GM19324 (cell line): ENCODE data around the gene ARHGAP22.
A peak's percentile ranks its signal among the peaks of the same experiment; 100 is the strongest.

Source experiments
- ATAC-seq: cut with Tn5 transposase; IDR thresholded peaks from one replicate; pipeline ENCODE4 v1.9.1; 2021; ENCODE audit warnings: mild to moderate bottlenecking, moderate library complexity; ENCODE audit not compliant: unreplicated experiment, low FRiP score

Gene ARHGAP22

DNA sequence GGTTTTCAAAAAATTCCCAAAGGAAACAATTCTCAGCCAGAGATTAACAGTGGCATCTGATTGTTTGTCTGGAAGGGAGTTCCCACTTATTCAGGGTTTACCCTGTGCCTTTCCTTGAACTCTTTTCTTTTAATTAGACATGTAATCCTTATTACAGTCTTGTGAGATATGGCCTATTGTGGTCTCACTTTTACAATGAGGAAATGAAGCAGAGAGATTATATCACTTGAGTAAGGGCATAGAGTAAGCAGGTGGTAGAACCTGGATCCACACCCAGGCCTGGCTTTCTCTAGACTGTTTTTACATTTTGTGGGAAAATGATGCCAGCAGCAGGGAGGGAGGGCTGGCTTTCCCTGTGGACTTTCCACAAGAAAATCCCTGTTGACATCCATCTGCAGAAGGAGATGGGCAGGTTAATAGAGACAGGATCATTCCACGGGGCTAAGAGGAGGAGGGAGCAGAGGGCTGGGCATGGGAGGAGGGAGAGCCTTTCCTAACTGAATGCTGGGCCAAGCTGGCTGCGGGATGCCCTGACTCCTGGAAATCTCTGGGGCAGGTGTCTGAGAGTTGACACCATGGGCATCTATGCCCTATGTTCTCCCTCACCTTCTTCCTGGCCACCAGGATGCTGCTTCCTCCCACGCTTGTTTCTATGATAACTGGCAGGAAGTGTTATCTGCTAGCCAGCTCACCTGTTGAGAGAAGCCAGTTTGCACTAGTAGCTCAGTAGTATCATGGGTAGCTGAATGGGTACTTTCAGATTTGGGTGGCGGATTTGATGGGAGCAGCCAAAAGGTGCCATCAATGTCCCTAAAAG is 28.7 kb upstream of the ARHGAP22 start:
- peak; percentile 28 for ATAC-seq

DNA sequence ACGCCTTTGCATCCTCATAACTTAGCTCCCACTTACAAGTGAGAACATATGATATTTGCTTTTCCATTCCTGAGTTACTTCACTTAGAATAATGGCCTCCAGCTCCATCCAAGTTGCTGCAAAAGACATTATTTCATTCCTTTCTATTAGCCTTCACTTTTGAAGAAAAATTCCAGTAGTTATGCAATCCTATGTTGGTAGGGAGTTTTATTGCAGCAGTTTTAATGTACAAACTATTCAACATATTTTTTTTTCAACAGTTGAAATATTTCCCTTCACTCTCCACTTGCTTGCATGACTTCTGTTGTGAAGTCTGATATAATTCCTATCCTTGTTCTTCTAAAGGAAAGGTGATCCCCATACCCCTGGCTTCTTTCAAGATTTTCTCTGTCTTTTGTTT is 27.3 kb upstream of the ARHGAP22 start:
- ATAC-seq, result no peak

DNA sequence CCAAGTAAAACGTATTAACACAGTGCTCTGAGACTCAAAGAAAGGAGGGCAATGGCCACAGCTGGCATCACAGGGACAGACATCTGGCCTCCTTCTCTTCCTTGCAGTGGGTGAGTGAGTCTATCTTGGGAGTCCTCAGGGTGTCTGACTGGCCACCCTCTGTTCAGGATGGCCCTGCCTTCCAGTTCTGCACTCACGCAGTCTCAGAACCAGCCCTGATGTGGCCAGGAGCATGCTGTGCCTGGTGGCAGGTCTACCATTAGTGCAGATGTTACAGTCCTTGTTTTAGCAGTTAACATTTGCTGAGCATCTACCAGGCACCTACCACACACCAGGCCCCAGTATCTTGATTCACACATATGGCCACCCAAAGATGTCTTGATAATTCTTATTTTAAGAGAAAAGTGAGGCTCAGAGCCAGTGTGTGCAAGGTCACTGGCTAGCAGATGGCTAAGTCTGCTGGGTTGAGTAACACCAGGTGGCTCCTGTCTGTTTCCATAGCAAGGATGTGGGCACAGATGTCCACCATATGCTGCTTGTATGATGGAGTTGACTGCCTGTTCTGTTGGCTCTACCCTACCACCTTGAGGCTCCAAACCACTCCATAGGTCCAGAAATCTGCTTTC is 23.2 kb upstream of the ARHGAP22 start:
- ATAC-seq, result no peak

DNA sequence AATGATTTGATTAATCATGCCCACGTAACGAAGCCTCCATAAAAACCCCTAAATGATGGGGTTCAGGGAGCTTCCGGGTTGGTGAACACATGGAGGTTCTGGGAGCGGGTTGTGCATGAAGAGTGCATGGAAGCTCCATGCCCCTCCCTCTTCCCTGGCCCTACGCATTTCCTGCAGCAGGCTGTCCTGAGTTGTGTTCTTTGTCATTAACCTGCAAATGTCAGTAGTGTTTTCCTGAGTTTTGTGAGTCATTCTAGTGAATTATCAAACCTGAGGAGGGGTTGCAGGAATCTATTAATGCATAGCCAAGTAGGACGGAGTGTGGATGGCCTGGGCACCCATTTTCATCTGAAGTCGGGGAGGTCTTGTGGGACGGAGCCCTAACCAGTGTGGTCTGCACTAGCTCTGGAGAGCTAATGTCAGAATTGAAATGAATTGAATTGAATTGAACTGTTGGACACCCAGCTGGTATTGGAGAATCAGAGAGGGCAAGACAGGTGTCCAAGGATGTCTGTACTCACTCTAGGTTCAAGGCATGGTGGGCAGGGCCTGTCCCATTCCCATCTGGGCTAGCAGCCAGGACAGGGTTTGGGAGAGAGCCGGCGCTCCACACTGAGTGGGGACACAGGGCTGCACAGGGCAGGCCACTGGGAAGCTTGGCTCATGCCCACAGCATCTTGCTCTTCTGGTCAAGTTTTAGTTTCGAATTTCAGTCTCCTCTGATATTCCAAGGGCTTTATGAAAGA is 22.3 kb upstream of the ARHGAP22 start:
- no peak for ATAC-seq

DNA sequence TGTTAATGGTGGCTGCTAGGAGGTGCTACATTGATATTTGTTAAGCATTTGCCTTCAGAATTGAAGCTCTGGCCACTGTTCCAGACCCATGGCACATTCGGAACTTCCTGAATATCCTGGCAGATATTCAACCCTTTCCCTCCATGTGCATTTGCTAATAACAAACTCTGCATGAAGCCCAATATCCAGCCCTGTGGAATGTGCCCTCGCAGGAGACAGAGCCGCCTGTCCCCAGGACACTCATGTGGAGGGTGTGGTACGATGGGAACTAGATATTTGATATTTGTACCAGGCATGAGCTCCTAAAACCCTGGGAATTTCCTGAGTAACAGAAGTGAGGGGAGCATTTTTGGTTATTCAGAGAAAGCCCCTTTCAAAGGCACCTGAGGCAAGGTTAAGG is 21.6 kb upstream of the ARHGAP22 start:
- ATAC-seq, result no peak

DNA sequence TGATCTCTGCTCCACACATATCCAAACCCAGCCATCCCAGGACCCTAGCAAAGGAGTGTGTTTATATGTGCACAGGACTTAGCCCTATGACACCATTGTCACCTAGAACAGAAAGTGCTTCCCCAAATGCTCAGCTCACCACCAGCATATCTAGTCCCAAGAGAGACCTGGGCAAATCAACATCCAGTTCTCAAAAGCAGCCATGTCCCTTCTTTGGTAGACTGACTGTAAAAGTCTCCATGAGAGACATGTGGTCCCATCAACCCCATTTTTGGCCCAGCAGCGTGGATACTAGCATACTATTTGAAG is 20.9 kb upstream of the ARHGAP22 start:
- no peak for ATAC-seq

DNA sequence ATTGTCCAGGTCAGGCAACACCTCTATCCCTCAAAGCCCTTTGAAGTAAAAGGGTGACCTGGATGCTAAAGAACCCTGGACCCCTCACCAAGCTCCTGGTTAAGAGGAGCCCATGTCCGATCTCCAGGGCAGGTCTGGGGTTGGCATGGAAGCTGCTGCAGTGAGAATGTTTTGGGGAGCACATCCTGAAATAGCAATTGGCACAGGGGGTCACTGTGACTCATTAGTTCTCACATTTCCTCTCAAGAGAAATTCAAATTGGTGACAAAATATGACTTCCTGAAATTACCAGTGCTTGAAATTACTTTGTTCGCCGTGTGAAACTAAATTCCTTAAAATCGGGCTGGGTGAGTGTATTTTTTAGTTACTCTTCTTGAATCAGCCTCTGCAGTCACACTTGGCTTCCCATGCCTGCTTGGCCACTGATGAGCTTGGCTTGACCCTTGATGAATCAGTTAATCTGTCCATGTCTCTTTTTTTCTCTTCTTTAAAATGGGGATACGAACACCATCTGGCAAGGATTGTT is 18.8 kb upstream of the ARHGAP22 start:
- no peak for ATAC-seq

DNA sequence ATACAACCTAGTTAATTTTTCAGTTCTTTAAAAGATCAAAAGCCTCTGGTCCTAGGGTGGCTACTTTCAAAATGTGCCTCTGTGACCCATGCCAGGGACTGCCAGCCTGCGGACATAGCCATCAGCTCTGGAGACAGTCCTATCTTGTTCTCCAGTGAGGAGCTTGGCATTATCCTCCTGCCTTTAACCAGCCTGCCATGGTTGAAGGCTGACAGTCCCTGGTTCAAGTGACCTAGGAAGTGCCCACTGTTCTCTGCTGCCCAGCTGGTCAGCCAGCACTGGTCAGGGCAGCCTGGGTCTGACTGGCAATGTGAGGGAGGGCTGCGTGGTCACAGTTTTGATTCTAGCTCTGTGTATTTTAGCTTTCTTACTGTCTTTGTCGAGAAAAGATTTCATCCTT is 18.1 kb upstream of the ARHGAP22 start:
- no peak for ATAC-seq

DNA sequence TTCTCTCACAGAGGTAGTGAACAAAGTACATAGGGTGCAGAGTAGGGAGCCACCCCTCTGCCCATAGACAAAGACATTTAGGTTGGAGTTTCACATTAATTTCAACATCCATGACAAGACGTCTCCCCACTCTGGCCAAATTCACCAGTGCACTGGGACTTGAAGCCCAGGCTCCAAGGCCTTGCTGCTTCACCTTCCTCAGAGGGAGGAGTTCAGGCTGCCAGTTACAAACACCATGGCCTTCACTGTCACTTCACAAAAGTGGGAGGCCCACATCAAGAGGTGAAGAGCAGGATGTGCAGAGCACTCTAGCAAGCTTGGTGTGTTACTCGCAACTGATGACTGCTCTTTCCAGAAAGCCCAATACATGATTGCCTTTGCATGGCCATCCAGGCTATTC is 15.8 kb upstream of the ARHGAP22 start:
- no peak for ATAC-seq

DNA sequence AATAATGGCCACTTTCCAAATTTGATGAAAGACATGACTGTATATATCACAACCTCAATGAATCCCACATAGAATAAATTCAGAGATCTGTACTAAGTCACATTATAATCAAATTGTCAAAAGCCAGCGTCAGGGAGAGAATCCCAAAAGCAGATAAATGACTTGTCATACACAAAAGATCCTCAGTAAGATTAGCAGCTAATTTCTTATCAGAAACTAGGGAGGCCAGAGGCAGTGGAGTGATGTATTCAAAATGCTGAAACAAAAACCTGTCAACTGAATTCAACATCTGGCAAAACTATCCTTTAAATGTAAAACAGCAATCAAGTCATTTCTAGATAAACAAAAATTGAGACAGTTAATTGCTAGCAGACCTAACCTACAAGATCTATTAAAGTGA is 11.6 kb upstream of the ARHGAP22 start:
- ATAC-seq, result no peak

DNA sequence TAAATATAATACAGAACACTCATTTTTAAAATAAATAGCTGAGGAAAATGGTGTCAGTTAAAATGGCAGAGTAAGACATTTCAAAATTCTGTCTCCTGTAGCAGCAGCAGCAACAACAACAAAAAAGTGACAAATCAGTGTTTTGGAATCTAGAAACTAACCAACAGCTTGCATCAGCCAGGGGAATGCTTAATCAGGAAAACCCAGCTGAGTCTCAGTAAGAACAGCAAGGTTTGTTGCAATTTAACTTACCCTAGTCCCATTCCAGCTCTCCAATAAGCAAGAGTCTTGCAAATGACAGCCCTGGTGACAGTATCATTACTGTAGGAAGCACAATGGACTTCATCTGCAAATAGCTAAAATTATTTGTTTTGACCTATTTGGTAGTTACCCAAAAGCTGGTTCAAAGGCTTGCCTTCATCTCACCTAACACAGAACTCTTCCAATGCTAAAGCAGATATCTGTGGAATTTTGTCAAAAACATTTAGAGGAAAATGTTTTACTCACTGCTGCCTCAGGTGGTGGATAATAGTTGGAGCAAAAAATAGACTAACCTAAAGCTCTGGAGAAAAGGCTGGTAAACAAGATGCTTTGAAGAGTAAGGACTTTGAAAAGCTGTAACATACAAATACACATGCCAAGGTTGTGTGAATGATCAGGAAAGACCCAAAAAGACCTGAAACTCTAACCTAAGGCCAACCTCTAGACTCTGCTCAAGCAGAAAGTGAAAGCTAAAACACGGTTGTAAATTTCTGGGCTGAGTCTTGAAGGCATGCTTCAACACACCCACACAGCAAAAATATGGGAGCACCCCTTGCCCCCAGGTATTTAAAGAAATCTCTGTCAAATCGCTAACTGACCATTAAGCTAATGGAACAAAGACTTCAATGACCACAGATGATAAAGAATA is 9.9 kb upstream of the ARHGAP22 start:
- peak; percentile 60 for ATAC-seq

DNA sequence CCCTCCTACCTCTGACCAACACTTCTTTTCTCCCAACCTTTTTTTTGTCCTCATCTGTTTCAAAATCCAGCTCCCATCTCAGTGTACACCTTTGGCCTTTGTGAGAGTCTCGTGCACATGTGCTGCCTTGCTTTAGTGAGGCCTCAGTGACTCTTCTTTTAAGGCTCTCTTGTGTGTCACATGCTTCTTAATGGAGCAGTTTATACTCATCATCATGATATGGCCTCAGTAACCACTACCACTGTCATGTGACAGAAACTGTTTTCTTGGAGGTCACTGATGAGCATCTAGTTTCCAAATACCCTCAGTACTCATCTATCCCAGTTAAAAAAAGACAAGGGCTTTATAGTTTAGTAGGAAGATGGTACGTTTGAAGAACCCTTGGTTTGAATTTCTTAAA is 8.1 kb upstream of the ARHGAP22 start:
- ATAC-seq, result no peak

DNA sequence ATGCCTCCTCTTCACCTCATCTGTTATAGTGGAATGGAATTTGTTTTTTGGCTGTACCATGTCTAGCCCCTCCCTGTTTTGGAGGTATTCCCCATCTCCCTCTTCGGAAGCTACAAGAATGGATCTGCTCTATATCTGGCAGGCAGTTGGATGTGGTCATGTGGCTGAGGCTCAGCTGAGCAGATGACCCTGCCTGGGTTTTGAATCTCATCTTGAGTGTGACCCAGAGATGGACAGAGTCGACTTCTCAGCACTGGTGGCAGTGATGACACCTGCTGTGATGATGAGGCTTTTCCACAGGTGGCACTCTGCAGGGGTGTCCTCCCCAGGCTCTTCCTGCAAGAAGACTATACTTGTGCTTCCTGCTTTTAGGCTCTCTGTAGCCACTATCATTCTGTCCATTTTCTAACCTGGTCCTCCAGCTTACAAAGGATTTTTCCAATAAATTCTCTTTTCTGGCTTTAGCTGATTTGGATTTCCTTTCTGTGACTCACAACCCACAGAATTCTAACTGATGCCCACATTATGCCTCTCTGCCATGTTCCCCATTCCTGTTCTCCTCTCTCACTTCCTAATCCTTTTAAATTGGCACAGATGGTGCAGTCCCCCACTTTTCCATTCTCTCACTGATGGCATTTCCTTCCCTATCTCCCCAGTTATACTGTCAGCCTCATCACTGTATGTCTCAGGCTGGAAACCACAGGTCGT is 7.5 kb upstream of the ARHGAP22 start:
- ATAC-seq, result no peak

DNA sequence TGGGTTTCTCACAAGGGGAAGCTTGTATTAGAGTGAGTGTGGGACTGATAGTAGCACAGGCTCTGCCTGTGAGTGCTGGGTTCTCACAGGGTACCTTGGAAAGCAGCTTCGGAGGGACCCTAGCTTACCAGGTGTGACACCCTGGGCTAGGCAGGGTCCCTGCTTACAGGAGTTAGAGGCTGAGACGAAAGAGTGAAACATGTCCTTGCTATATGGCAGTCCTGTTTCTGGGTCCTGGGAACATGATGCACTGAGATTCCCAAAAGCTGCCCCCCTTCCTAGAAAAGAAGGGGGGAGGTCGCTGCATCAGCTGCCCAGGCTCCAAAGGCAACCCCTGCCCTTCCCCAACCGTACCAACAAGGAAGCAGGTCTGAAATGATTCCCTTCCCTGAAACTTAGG is 6.3 kb upstream of the ARHGAP22 start:
- ATAC-seq, result no peak

DNA sequence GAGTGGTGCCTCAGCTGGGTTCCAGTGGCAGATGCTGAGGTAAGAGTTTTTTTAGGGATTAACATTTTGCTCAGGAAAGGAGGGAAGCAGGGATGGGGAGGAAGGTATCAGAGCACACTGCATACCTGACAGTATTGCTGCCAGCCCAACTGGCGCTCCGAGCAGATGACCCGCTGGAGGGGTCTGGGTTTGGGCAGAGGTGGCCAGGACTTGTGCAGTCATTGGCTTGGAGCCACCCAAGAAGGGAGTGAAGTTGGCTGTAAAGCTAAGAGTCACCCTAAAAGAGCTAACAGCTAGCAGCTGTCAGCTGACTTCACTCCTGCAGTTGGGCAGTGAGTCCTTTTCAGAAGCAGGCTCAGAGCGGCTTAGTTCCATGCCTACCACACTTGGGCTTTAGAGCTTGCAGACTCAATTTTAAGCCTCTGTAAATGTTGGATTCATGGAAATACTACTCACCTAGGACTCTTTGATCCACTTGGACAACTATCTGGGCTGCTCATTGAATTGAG is 5.8 kb upstream of the ARHGAP22 start:
- no peak for ATAC-seq

DNA sequence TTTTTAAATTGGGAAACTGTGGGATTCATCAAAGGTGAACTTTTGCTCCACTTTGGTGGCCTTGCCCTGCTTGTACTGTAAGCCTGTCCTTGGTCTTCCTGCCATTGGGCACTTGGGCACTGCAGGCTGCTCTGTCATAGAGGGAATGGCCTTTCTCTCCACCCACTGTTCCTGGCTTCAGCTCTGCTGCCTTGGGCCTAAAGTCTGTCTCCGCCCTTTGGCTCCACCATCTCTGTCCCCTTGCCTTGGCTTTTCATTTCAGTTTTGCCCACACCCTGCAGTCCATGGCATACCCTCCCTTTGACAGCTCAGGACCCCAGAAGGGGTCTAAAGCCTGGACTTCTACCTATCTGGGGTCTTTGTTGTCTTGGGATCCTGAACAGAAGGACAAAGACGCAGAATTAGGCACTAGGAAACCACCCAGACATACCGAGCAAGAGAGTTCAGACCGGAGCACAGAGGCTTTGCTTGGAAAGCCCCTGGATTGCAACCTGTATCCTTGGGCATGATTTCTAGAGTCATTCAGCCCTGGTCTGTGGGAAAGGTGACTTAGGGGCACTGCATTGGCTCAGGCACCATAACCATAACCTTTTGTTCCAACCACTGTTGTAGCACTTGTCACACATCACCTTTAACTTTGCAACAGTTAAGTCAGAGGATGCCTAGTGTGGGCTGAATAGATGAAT is 5.2 kb upstream of the ARHGAP22 start:
- no peak for ATAC-seq

DNA sequence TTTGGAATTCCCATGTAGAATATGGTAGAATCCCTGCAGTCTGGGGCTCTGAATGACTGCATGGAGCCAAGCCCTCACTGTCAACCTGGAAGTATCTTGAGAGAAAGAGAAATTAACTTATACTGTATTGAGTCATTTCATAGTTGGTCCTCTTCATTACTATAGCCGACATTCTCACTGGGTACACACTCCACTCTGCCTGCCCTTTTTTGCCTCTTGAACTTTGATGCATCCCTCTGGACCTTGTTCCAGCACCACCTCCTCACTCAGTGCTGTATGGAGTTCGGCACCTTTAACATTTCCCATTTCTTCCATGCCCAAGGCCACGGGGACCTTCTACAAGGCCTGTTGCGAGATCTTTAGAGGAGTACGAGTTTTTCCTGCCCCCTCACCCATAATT is 4.6 kb upstream of the ARHGAP22 start:
- ATAC-seq, result no peak

DNA sequence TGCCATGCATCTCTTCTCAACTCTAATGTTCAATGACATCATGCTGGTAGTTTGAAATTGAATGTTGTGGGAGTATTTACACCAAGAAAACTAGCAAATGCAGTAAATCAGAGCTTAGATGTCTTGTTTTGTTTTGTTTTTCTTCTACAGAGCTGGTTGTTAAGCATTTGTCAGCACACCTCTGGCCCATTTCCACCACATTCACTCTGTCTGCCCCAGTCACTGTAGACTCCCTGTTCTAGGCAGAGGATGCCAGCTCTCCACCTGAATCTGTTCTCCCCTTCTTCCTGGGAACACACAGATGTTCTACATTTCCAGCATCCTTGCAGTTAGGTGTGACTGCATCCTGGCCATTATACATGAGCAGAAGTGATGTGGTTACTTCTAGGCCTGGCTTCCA is 4.1 kb upstream of the ARHGAP22 start:
- no peak for ATAC-seq

DNA sequence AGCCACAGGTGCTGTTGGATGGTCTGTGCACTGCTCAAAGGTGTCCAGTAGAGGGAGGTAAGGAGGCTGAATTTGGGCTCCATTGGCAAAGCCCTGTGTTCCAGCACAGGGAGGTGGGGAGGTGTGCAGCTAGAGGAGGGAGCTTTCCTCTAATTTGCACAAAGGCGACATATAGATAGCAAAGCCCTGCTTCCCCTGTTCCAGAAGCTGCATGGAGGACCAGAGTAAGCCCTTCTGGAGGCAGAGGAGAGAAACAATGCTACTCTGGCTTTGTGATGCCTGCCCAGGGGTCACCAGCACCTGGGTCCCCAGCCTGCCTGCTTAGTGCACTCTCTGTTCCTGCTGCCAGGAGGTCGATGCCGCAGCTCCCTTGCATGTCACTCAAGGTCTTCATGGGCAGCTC is 3.4 kb upstream of the ARHGAP22 start:
- ATAC-seq, result peak; percentile 62
